ENCODE data around the gene DENND1B.

GRCh38 chr1:197799271-197799670 lies 24.0 kb upstream of the DENND1B start:
- TF ChIP-seq, protein P1, sequence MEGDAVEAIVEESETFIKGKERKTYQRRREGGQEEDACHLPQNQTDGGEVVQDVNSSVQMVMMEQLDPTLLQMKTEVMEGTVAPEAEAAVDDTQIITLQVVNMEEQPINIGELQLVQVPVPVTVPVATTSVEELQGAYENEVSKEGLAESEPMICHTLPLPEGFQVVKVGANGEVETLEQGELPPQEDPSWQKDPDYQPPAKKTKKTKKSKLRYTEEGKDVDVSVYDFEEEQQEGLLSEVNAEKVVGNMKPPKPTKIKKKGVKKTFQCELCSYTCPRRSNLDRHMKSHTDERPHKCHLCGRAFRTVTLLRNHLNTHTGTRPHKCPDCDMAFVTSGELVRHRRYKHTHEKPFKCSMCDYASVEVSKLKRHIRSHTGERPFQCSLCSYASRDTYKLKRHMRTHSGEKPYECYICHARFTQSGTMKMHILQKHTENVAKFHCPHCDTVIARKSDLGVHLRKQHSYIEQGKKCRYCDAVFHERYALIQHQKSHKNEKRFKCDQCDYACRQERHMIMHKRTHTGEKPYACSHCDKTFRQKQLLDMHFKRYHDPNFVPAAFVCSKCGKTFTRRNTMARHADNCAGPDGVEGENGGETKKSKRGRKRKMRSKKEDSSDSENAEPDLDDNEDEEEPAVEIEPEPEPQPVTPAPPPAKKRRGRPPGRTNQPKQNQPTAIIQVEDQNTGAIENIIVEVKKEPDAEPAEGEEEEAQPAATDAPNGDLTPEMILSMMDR (IDR thresholded peaks at IDR 0.05), result no peak
- TF ChIP-seq POLR2A (IDR thresholded peaks at IDR 0.05) (no peak), EP300 (IDR thresholded peaks at IDR 0.05) (no peak), POLR2AphosphoS5 (IDR thresholded peaks at IDR 0.05) (no peak)
